HL-60/S4 treated with retinoic acid at 250 ng/mL for 4 days and 3 days (cell line): ENCODE measurements around the gene CLUH.

Experiments
- in situ Hi-C: fragments of 300-500 bp; cut with MboI; formaldehyde crosslinking; loops from 2 replicates; pipeline ENCODE4 v1.7.0; 2022; ENCODE audit warnings: low sequenced_read_pairs

The CLUH gene

GRCh38 chr17:2722611-2723010 lies 11.0 kb upstream of the CLUH start:
- in situ Hi-C loops: no loop called here

GRCh38 chr17:2721603-2722002 lies 10.0 kb upstream of the CLUH start:
- in situ Hi-C loops: no loop called here

- in situ Hi-C loops: no loop called here
These were observed 8.3 kb upstream of the CLUH start for GRCh38 chr17:2719861-2720260.

- in situ Hi-C loops: no loop called here
These were observed 6.8 kb upstream of the CLUH start for GRCh38 chr17:2718150-2718938.

GRCh38 chr17:2716649-2717048 lies 5.1 kb upstream of the CLUH start:
- in situ Hi-C loops: no loop called here

GRCh38 chr17:2713881-2714280 lies 2.3 kb upstream of the CLUH start:
- in situ Hi-C loops: no loop called here

GRCh38 chr17:2712300-2713043 lies 908 bp upstream of the CLUH start:
- in situ Hi-C loops: no loop called here

GRCh38 chr17:2710803-2711607 lies 559 bp downstream of the CLUH start:
- in situ Hi-C loops: no loop called here

GRCh38 chr17:2710071-2710802 lies 1.3 kb downstream of the CLUH start:
- in situ Hi-C loops: no loop called here

GRCh38 chr17:2709183-2709661 lies 2.3 kb downstream of the CLUH start:
- in situ Hi-C loops: no loop called here

GRCh38 chr17:2708585-2709182 lies 2.9 kb downstream of the CLUH start:
- in situ Hi-C loops: no loop called here

- in situ Hi-C loops: no loop called here
These were observed 3.6 kb downstream of the CLUH start for GRCh38 chr17:2707721-2708584.

- in situ Hi-C loops: no loop called here
These were observed 4.6 kb downstream of the CLUH start for GRCh38 chr17:2706911-2707510.

- in situ Hi-C loops: no loop called here
These were observed 5.4 kb downstream of the CLUH start for GRCh38 chr17:2705888-2706795.

- in situ Hi-C loops: no loop called here
These were observed 6.3 kb downstream of the CLUH start for GRCh38 chr17:2705263-2705662.

- in situ Hi-C loops: no loop called here
These were observed 6.7 kb downstream of the CLUH start for GRCh38 chr17:2704890-2705248.

- in situ Hi-C loops: no loop called here
These were observed 7.3 kb downstream of the CLUH start for GRCh38 chr17:2704031-2704889.
